Measurements from ENCODE around the gene SMARCA2. TPM values are rescaled to one million over a fixed set of nuclear protein-coding genes. Genes with fewer than 3 reads are reported as not detected.
A peak's percentile ranks its signal among the peaks of the same experiment; 100 is the strongest.

The SMARCA2 gene
- polyA plus RNA-seq, 2 of the 4 experiments (the other 2 are of a cell fraction), result 28.7 to 33.0 TPM

- H3K9me3 ChIP-seq, result no peaks in the 10 kb centered on the region
- ATAC-seq (no peak; a peak in 1 of 6 replicates), DNase-seq (ENCODE audit: low read depth in 1 of 2, low spot score in 1 of 2) (no peak), FAIRE-seq (no peak)
- ChIA-PET CTCF (interaction anchor here (1.5 kb wide), 1 partner anchor 259 kb away, joined by 3 read pairs; no protein-coding TSS in a partner anchor), POLR2A (interaction anchor here (1.2 kb wide), 1 partner anchor 8 kb away, joined by 3 read pairs; no protein-coding TSS in a partner anchor)
- no peak overlapping the region for H3K4me3 ChIP-seq
- no peak overlapping the region for H3K27ac ChIP-seq
- TF ChIP-seq EHF (CRISPR knock-in tag; IDR thresholded peaks at IDR 0.05), result no peak
- H3K4me2 ChIP-seq, result 0 out of 3 replicates have a peak overlapping the region, but pooled peaks have one; percentile 7
- H3K4me1 ChIP-seq, result no peaks in the 10 kb centered on the region; the same call in 2 of the 3 replicates
- WGBS (ENCODE audit: missing lambda C conversion rate), result 52% methylated on average over 5 of the region's 5 CpGs
These were observed 219.3 kb downstream of the SMARCA2 start for GRCh38 chr9:2234371-2234893.

- 72% methylated on average over 5 of the region's 5 CpGs for WGBS (ENCODE audit: missing lambda C conversion rate)
- no peak overlapping the region for H3K4me3 ChIP-seq
- ATAC-seq, result no peak
- no peak for FAIRE-seq
- DNase-seq (ENCODE audit: low read depth in 1 of 2, low spot score in 1 of 2), result no peak
- H3K27ac ChIP-seq, result no peak overlapping the region
- H3K9me3 ChIP-seq, result no peaks in the 10 kb centered on the region
- TF ChIP-seq RCOR1 (IDR thresholded peaks at IDR 0.05; ENCODE audit: low read depth, low read length) (no peak), NPAS2 (CRISPR knock-in tag; IDR thresholded peaks at IDR 0.05; ENCODE audit: borderline replicate concordance) (no peak), MYC (IDR thresholded peaks at IDR 0.05; ENCODE audit: borderline replicate concordance, low read length) (no peak), FOXS1 (CRISPR knock-in tag; IDR thresholded peaks at IDR 0.05) (no peak), ZC3H11A (IDR thresholded peaks at IDR 0.05) (no peak), RFX5 (IDR thresholded peaks at IDR 0.05) (no peak), GATA3 (IDR thresholded peaks at IDR 0.05; ENCODE audit: borderline replicate concordance) (no peak), POLR2A (IDR thresholded peaks at IDR 0.05; ENCODE audit: low read length) (no peak), HEYL (CRISPR knock-in tag; IDR thresholded peaks at IDR 0.05) (no peak), KDM5A (IDR thresholded peaks at IDR 0.05) (no peak), CBX8 (IDR thresholded peaks at IDR 0.05) (no peak), TP53 (CRISPR knock-in tag; IDR thresholded peaks at IDR 0.05) (no peak), KDM1A (IDR thresholded peaks at IDR 0.05; ENCODE audit: low read depth) (no peak), PBX3 (IDR thresholded peaks at IDR 0.05) (no peak), CHD4 (IDR thresholded peaks at IDR 0.05; ENCODE audit: borderline replicate concordance) (no peak)
- TF ChIP-seq, protein P1, sequence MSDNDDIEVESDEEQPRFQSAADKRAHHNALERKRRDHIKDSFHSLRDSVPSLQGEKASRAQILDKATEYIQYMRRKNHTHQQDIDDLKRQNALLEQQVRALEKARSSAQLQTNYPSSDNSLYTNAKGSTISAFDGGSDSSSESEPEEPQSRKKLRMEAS (IDR thresholded peaks at IDR 0.05), result no peak
- POLR2A ChIA-PET, result no interaction called here
- no peaks in the 10 kb centered on the region; the same call in 2 of the 3 replicates for H3K4me1 ChIP-seq
- CTCF ChIA-PET, result interaction anchor here (1.5 kb wide), 1 partner anchor 258 kb away, joined by 3 read pairs; no protein-coding TSS in a partner anchor
- no peak overlapping the region for H3K4me2 ChIP-seq
These were observed 220.5 kb downstream of the SMARCA2 start for GRCh38 chr9:2235623-2236022.

DNA sequence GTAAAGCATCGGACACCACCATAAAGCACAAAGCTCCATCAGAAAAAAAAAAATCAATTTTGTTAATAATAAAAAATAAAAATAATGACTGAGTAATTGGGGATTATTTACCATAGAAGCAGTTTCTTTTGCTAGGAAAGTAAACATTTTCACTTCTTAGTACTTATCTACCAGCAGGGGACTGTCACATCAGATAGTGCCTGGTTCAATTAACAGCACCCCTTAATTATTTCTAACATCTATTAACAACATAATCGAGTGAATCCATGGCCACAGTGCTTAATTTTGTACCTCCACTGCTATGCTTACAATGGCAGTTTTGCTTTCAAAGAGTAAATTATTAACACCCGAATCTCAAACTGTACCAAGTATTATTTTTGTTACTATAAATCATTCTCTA lies 221.7 kb downstream of the SMARCA2 start:
- Histone ChIP-seq H3K4me2 (no peak overlapping the region), H3K4me1 (no peaks in the 10 kb centered on the region; the same call in 2 of the 3 replicates), H3K9me3 (no peaks in the 10 kb centered on the region), H3K27ac (no peak overlapping the region), H3K4me3 (no peak overlapping the region)
- 46% methylated on average over 3 of the region's 3 CpGs for WGBS (ENCODE audit: missing lambda C conversion rate)
- TF ChIP-seq ELK1 (IDR thresholded peaks at IDR 0.05; ENCODE audit: low read depth, low read length) (no peak), SMC3 (IDR thresholded peaks at IDR 0.05) (no peak), EP300 (IDR thresholded peaks at IDR 0.05) (no peak), NPAS2 (CRISPR knock-in tag; IDR thresholded peaks at IDR 0.05; ENCODE audit: borderline replicate concordance) (no peak), CHD2 (IDR thresholded peaks at IDR 0.05; ENCODE audit: low read length, partially characterized antibody) (no peak), RARB (CRISPR knock-in tag; IDR thresholded peaks at IDR 0.05) (no peak), ZFP36 (IDR thresholded peaks at IDR 0.05; ENCODE audit: borderline replicate concordance, partially characterized antibody) (no peak), KDM5A (IDR thresholded peaks at IDR 0.05) (no peak), CBX2 (IDR thresholded peaks at IDR 0.05; ENCODE audit: borderline replicate concordance, low read depth) (no peak), PBX3 (IDR thresholded peaks at IDR 0.05) (no peak), RNF2 (IDR thresholded peaks at IDR 0.05; ENCODE audit: borderline replicate concordance, low read depth) (no peak), ZSCAN20 (CRISPR knock-in tag; IDR thresholded peaks at IDR 0.05) (no peak), ZNF302 (CRISPR knock-in tag; IDR thresholded peaks at IDR 0.05) (no peak)
- TF ChIP-seq, protein P1 (IDR thresholded peaks at IDR 0.05), result no peak
- TF ChIP-seq, protein P2, sequence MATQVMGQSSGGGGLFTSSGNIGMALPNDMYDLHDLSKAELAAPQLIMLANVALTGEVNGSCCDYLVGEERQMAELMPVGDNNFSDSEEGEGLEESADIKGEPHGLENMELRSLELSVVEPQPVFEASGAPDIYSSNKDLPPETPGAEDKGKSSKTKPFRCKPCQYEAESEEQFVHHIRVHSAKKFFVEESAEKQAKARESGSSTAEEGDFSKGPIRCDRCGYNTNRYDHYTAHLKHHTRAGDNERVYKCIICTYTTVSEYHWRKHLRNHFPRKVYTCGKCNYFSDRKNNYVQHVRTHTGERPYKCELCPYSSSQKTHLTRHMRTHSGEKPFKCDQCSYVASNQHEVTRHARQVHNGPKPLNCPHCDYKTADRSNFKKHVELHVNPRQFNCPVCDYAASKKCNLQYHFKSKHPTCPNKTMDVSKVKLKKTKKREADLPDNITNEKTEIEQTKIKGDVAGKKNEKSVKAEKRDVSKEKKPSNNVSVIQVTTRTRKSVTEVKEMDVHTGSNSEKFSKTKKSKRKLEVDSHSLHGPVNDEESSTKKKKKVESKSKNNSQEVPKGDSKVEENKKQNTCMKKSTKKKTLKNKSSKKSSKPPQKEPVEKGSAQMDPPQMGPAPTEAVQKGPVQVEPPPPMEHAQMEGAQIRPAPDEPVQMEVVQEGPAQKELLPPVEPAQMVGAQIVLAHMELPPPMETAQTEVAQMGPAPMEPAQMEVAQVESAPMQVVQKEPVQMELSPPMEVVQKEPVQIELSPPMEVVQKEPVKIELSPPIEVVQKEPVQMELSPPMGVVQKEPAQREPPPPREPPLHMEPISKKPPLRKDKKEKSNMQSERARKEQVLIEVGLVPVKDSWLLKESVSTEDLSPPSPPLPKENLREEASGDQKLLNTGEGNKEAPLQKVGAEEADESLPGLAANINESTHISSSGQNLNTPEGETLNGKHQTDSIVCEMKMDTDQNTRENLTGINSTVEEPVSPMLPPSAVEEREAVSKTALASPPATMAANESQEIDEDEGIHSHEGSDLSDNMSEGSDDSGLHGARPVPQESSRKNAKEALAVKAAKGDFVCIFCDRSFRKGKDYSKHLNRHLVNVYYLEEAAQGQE (IDR thresholded peaks at IDR 0.05), result no peak
- FAIRE-seq (no peak), ATAC-seq (no peak), DNase-seq (ENCODE audit: low read depth in 1 of 2, low spot score in 1 of 2) (no peak)
- ChIA-PET POLR2A (no interaction called here), CTCF (interaction anchor here (0.8 kb wide), 1 partner anchor 504 kb away, joined by 3 read pairs; no protein-coding TSS in a partner anchor)

Data from A549 (cell line).